Sciatic nerve (tissue), 2 donors: ENCODE measurements around the gene LCE2A. TPM values are rescaled to one million over a fixed set of nuclear protein-coding genes. Genes with fewer than 3 reads are reported as not detected.

Source experiments
- ATAC-seq: fragments of 200-7000 bp; cut with Tn5 transposase; one replicate; pipeline ENCODE4 v1.9.1; 2020; ENCODE audit warnings: mild to moderate bottlenecking, moderate library complexity
- DNase-seq: peaks from one replicate; pipeline ENCODE4 v3.0.0-alpha.2; 2020; ENCODE audit warnings: low spot score
- intact Hi-C: fragments of 100-400 bp; cut with DNase I; formaldehyde crosslinking; loops from one replicate; pipeline ENCODE4 v1.14.2; 2022
- total RNA-seq: library from RNA; stranded (reverse); fragmentation: NEBNext Ultra II Directional; extraction: Animal tissue kit (Norgen Biotek cat#: 25700); gene quantifications from one replicate; pipeline ENCODE4 v1.2.1, GENCODE V29; 2021
- donor health status: DM: no; HTN: no; CAD: no.
- donor health status: DM: no; HTN: no; CAD: no.

LCE2A gene
- total RNA-seq, 1 donor from 2014 or later = not detected

GRCh38 chr1:152737997-152738396 is 39.9 kb downstream of the LCE2A start:
- no peak for ATAC-seq
- intact Hi-C loops = no loop called here
- DNase-seq = no peak

- DNase-seq = no peak
Observed at GRCh38 chr1:152739841-152740240, 41.7 kb downstream of the LCE2A start.

GRCh38 chr1:152741656-152742055 is 43.5 kb downstream of the LCE2A start:
- ATAC-seq = no peak
- intact Hi-C loops = no loop called here
- DNase-seq = no peak

More at GRCh38 chr1:152739841-152740240, 41.7 kb downstream of the LCE2A start:
- no peak for ATAC-seq
- intact Hi-C loops = no loop called here

GRCh38 chr1:152743371-152744145 is 45.4 kb downstream of the LCE2A start:
- DNase-seq = no peak
- intact Hi-C loops = no loop called here
- ATAC-seq = no peak

GRCh38 chr1:152745289-152745704 is 47.2 kb downstream of the LCE2A start:
- no peak for DNase-seq
- ATAC-seq = no peak
- intact Hi-C loops = no loop called here

- intact Hi-C loops = no loop called here
- DNase-seq = no peak
Observed at GRCh38 chr1:152745765-152746444, 47.8 kb downstream of the LCE2A start.

GRCh38 chr1:152747831-152748230 is 49.7 kb downstream of the LCE2A start:
- ATAC-seq (no peak), DNase-seq (no peak)
- intact Hi-C loops = no loop called here

More at GRCh38 chr1:152745765-152746444, 47.8 kb downstream of the LCE2A start:
- ATAC-seq = no peak

Other genes starting within 250 kb of the LCE2A start
- gene LCE5A, start 187.5 kb upstream of the LCE2A start, total RNA-seq = not detected
- not detected for gene CRCT1, start 183.9 kb upstream of the LCE2A start, total RNA-seq
- not detected for gene LCE3E, start 131.6 kb upstream of the LCE2A start, total RNA-seq
- gene LCE3D, start 117.8 kb upstream of the LCE2A start, total RNA-seq = not detected
- not detected for gene LCE3C, start 98.1 kb upstream of the LCE2A start, total RNA-seq
- not detected for gene LCE3B, start 84.5 kb upstream of the LCE2A start, total RNA-seq
- not detected for gene LCE3A, start 75.2 kb upstream of the LCE2A start, total RNA-seq
- gene LCE2D, start 35.0 kb upstream of the LCE2A start, total RNA-seq = not detected
- gene LCE2C, start 23.1 kb upstream of the LCE2A start, total RNA-seq = not detected
- not detected for gene LCE2B, start 12.2 kb upstream of the LCE2A start, total RNA-seq
- gene LCE4A, start 9.8 kb downstream of the LCE2A start, total RNA-seq = not detected
- gene KPRP, start 59.7 kb downstream of the LCE2A start, total RNA-seq = not detected
- not detected for gene LCE1F, start 76.8 kb downstream of the LCE2A start, total RNA-seq
- not detected for gene LCE1E, start 87.9 kb downstream of the LCE2A start, total RNA-seq
- gene LCE1D, start 98.4 kb downstream of the LCE2A start, total RNA-seq = not detected
- gene LCE1C, start 108.3 kb downstream of the LCE2A start, total RNA-seq = not detected
- not detected for gene LCE1B, start 113.6 kb downstream of the LCE2A start, total RNA-seq
- not detected for gene LCE1A, start 129.1 kb downstream of the LCE2A start, total RNA-seq
- gene LCE6A, start 144.5 kb downstream of the LCE2A start, total RNA-seq = not detected
- not detected for gene LCE7A, start 161.7 kb downstream of the LCE2A start, total RNA-seq
- not detected for gene SMCP, start 180.0 kb downstream of the LCE2A start, total RNA-seq
- gene IVL, start 210.2 kb downstream of the LCE2A start, total RNA-seq = not detected
- gene SPRR5, start 248.9 kb downstream of the LCE2A start, total RNA-seq = not detected